Measurements from ENCODE around the gene ACR. TPM values are rescaled to one million over a fixed set of nuclear protein-coding genes. Genes with fewer than 3 reads are reported as not detected.

The ACR gene
- total and polyA plus RNA-seq, 2 of the 4 experiments (the other 2 are of a cell fraction): not detected

DNA sequence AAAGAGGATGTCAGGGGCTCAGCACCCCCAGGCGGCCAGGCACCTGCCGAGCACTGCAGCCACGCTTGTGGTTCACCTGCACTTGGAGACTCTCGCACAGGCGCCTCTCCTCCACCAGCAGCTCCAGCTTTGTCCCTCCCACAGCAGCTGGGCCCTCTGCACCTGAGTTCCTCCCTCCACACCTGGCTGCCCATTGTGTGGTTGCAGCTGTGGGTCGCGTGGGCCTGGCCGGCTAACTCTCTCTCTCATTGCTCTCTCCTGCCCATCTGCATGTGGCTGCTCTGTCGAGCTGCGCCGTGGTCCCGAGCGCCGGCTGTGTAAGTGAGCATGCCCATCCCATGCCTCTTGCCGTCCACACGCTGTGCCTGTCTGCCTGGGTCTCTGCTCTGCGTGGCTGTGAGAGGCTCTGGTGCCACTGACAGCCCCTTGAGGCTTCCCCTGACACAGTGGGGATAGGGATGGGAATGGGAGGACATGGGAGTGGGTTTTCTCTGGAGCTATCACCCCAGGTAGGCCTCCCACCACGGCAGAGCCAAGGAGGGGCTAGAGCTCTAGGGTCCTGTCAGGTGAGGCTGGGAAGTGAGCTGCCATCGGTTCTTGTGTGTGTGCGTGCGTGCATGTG is 8.5 kb upstream of the ACR start:
- no peak for TF ChIP-seq RAD21 (IDR thresholded peaks at IDR 0.05; ENCODE audit: low read length)
- no peak for TF ChIP-seq NFE2L2 (IDR thresholded peaks at IDR 0.05; ENCODE audit: low read depth, low read length)
- no peak for TF ChIP-seq ELK1 (IDR thresholded peaks at IDR 0.05; ENCODE audit: borderline replicate concordance, low read depth, low read length)
- TF ChIP-seq RFX5 (IDR thresholded peaks at IDR 0.05; ENCODE audit: low read depth, low read length): no peak
- TF ChIP-seq MXI1 (IDR thresholded peaks at IDR 0.05; ENCODE audit: borderline replicate concordance, low read depth, low read length): no peak
- TF ChIP-seq CEBPB (IDR thresholded peaks at IDR 0.05; ENCODE audit: low read depth, low read length): no peak
- TF ChIP-seq MAFK (IDR thresholded peaks at IDR 0.05; ENCODE audit: low read depth, low read length): no peak
- TF ChIP-seq MAZ (IDR thresholded peaks at IDR 0.05; ENCODE audit: borderline replicate concordance, low read depth, low read length): no peak
- TF ChIP-seq FOS (IDR thresholded peaks at IDR 0.05; ENCODE audit: low read depth, low read length): no peak
- no peak for TF ChIP-seq SMC3 (IDR thresholded peaks at IDR 0.05; ENCODE audit: low read depth, low read length)
- TF ChIP-seq BHLHE40 (IDR thresholded peaks at IDR 0.05; ENCODE audit: low read depth, low read length): no peak
- TF ChIP-seq POLR2A (IDR thresholded peaks at IDR 0.05; ENCODE audit: low read depth, low read length): no peak
- no peak for TF ChIP-seq USF2 (IDR thresholded peaks at IDR 0.05; ENCODE audit: low read depth, low read length)
- no peak overlapping the region for H4K8ac ChIP-seq (ENCODE audit: low read depth in 2 of 2, low read length in 2 of 2)
- intact Hi-C loops (cut with micrococcal nuclease) (no loop called here), in situ Hi-C loops (cut with MboI; ENCODE audit: low sequenced_read_pairs) (no loop called here), dilution Hi-C loops (cut with HindIII; ENCODE audit: low sequenced_read_pairs, unreplicated experiment) (no loop called here)
- no peak overlapping the region for H3K27ac ChIP-seq (ENCODE audit: insufficient read depth, low read length)
- H3K4ac ChIP-seq (ENCODE audit: low read depth, low read length): no peak overlapping the region
- no peak overlapping the region for H3K18ac ChIP-seq (ENCODE audit: low read depth, low read length)
- no peaks in the 10 kb centered on the region for H3K79me1 ChIP-seq (ENCODE audit: low read depth in 1 of 2, low read length in 2 of 2)
- no peak overlapping the region for H4K5ac ChIP-seq (ENCODE audit: low read depth, low read length)
- H4K20me1 ChIP-seq (ENCODE audit: insufficient read depth, low read length): peaks cover 8% of the 10 kb centered on the region
- H3K36me3 ChIP-seq (ENCODE audit: control insufficient read depth, insufficient read depth, low read length): peaks cover 14% of the 10 kb centered on the region
- H2AFZ ChIP-seq (replicated peaks; ENCODE audit: low read length, poor library complexity): no peak overlapping the region
- DNase-seq: no peak
- H3K9me3 ChIP-seq (ENCODE audit: control insufficient read depth, insufficient read depth, low read length): no peaks in the 10 kb centered on the region
- H3K4me1 ChIP-seq (ENCODE audit: control insufficient read depth, insufficient read depth, low read length): peaks cover 7% of the 10 kb centered on the region
- no peak overlapping the region for H3K56ac ChIP-seq (ENCODE audit: extremely low read depth, insufficient read depth, low read length)
- ChIA-PET POLR2A (ENCODE audit: unreplicated experiment) (no interaction called here), CTCF (no interaction called here)
- WGBS, 2 experiments (ENCODE audit: extremely low coverage in 2 of 2, insufficient read length in 1 of 2): 80% methylated on average over 1 of the region's 21 CpGs; no CpG with 5 or more reads in 1 of the 2 experiments
- no peak overlapping the region for H2BK5ac ChIP-seq (ENCODE audit: low read depth, low read length, poor library complexity, severe bottlenecking)
- H3K9ac ChIP-seq (ENCODE audit: low read depth, low read length): no peak overlapping the region
- no peaks in the 10 kb centered on the region for H3K9me1 ChIP-seq (ENCODE audit: insufficient read depth, low read length)
- H2BK15ac ChIP-seq (ENCODE audit: low read depth, low read length): no peak overlapping the region
- H2BK120ac ChIP-seq (ENCODE audit: low read depth, low read length): no peak overlapping the region
- no peak overlapping the region for H3K14ac ChIP-seq (replicated peaks; ENCODE audit: low read depth, low read length)
- BruUV-seq (replicated peaks): no TSS peak
- H2AK5ac ChIP-seq (ENCODE audit: low read depth, low read length): no peak overlapping the region
- H3K4me2 ChIP-seq (ENCODE audit: low read depth, low read length): no peak overlapping the region
- H2BK20ac ChIP-seq (ENCODE audit: low read depth, low read length): no peak overlapping the region
- H2AK9ac ChIP-seq (replicated peaks; ENCODE audit: low read depth, low read length, poor library complexity): no peak overlapping the region
- no peaks in the 10 kb centered on the region for H3K27me3 ChIP-seq (ENCODE audit: control insufficient read depth, insufficient read depth, low read length)
- H3K4me3 ChIP-seq (ENCODE audit: insufficient read depth, low read depth, low read length): no peak overlapping the region
- ATAC-seq (ENCODE audit: low read depth): no peak
- no peak overlapping the region for H3K23ac ChIP-seq (ENCODE audit: low read depth, low read length)
- H4K91ac ChIP-seq (ENCODE audit: insufficient read depth, low read depth, low read length): no peak overlapping the region

Measured in IMR-90 (cell line).